NK-92 treated with Interleukin-12 subunit alpha and Interleukin-12 subunit beta, amount 100 ng/mL, for 24 hours (cell line): ENCODE measurements around the gene OR51E1.
A peak's percentile ranks its signal among the peaks of the same experiment; 100 is the strongest.

Experiments
- DNase-seq: peaks from one replicate; lab custom pipeline; 2025; lab: John Stamatoyannopoulos, UW

Gene OR51E1, protein sequence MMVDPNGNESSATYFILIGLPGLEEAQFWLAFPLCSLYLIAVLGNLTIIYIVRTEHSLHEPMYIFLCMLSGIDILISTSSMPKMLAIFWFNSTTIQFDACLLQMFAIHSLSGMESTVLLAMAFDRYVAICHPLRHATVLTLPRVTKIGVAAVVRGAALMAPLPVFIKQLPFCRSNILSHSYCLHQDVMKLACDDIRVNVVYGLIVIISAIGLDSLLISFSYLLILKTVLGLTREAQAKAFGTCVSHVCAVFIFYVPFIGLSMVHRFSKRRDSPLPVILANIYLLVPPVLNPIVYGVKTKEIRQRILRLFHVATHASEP

DNA sequence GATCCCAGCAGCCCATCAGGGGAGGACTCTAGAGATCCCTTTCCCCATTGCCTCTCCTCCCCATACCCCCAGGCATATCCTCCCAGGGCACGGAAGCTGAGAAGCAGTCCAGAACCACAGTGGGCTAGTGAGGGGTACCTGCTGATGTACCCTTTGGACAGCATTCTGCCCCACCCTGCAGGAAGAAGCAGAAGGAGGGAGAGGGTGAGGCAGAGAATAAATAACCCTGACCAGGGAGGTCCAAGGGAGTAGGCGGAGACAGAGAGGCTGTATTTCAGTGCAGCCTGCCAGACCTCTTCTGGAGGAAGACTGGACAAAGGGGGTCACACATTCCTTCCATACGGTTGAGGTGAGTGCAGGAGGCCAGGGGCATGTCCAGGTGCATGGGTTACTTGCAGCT, at the start of gene OR51E1:
Gene OR51E1 (plus strand): TSS at position 301 of the 400 bp plus-strand sequence. CDS start 8,545 bp downstream, outside the sequence.
- no peak for DNase-seq

DNA sequence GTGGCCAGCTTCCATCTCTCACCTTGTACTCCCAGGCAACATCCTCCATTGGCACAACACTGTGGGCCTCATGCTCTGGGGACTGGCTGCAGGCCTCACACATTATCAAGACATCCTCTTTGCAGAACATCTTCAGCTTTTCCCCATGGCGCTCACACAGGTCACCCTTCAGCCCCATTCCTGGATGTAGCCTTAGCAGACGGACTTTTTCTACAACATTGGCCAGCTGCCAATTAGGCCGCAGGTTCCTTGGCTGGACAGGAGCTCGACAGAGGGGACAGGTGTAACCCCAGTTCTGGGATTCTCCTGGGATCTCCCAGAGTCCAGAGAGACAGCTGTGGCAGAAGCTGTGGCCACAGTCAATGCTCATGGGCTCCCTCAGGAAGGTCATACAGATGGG, 38.7 kb upstream of the OR51E1 start:
- no peak for DNase-seq

DNA sequence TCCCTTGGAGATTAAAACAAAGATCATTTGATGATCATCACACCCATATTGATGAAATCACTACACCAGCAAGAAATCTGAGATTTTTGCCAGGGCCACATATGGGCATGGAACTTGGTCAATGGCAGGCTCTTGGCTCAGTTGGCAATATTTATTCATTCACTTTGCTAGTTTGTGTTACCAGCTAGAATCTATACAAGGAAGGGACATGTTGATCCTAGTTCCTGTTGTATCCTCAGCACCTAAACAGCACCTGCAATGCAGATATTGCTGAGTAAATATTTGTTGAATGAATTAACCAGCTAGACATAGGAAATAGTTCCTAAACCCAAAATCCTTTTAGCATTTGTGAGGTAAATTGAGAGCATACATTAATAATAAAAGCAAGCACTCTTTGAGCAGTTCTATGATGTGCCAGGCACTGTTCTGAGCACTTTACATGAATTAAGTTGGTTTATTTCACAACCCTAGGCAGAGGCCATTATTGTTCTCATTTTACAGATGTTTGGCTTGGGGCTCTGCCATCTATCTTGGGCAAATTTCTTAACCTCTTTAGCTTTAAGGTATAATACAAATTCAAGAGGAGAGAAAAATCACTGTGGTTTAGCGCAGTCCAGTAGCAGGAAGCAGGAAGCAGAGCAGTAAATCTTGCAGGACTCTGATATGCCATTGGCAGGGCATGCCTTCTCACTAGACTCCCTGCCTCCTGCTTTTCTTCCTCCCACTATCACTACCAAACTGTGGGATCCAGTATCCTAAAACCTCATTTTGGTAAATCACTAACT, 37.4 kb upstream of the OR51E1 start:
- DNase-seq, result no peak

DNA sequence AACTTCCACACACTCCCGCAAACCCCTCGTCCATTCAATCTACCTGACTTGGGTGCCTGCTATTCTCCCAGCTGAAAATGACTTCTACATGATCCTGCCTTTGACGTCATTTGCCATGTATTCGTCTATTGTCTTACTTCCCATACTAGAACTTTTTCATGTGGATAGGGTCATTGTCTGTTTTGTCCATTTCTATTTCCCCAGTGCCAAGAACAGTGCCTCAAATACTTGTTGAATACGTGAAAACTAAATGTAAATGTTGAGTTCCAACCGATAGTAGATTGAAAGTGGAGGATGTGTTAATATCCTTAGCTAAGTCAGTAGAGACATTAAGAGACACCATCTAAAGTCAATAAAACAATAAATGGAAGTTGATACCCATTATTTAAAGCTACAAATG, 36.7 kb upstream of the OR51E1 start:
- no peak for DNase-seq

DNA sequence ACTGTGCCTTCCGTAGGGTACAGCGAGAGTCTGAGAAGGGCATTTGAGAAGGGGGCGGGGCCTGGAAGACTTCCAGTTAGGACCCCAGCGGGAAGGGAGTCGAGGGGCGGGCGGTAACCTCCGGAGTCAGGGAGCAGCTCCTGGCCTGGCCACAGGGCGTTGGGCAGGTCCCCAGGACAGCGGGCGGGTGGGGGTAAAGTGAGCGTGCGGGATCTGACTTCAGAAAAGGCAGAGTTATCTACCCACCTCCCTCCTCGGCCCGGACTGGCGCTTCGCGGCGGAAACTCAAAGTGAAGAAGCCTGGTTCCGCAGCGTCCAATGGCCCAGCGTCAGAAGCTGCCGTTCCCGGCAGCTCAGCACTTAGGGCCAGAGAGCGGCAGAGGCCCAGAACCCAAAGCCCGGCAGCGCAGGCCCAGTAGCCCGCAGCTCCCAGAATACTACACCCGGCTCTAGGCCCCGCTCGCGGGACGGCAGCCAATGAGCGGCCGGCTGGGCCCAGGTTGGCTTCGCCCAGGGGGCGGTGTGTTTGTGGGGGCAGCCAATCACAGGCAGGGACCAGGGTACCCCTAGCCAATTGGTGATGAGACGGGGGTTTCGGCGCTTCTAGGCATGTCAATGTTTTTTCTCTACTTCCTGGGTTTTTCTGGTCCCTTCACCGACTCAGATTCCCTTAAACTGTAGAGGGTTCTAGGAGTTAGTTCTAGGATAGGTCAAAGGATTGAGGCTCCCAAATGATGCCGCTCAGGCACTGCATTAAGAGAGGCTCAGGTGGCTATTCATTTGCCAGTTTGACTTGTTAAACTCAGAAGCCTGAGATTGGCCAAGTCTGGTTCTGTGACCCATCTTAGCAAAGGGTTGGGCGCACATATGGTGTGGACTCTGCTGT, 35.8 kb upstream of the OR51E1 start, which contains the start of gene TRIM68:
Gene TRIM68 (minus strand): TSS at position 451 of the 886 bp plus-strand sequence. CDS start 2,727 bp downstream, outside the sequence.
- DNase-seq, result peak; percentile 92

DNA sequence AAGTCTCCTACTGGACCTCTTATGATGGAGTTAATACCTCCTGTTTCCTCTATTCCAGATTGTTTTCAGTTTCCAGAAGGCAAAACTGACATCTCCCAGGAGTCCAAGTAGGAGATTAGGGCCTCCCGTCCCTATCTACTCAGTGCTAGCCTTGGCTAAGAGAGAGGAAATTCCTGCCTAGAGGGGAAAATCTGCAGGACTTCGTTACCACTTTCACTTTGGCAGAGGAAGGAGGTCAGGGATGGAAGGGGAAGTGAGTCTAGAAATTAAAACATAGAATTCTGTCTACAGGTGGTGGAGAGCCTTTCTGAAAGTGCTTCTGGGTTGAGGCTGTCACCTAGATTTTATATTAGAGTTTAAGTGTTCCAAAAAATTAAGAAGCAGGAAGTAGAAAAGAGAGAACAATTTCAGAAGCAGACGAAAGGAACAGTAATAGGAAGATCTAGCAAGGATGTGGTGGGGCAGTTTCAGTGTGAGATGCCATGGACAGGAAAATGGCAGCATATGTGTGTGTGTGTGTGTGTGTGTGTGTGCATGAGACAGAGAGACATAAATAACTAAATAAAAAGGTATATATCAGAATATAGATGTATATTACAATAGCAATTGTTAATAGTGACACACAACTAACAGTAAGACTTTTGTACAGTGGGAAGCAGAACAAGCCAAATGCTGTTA, 33.4 kb upstream of the OR51E1 start:
- DNase-seq, result no peak

DNA sequence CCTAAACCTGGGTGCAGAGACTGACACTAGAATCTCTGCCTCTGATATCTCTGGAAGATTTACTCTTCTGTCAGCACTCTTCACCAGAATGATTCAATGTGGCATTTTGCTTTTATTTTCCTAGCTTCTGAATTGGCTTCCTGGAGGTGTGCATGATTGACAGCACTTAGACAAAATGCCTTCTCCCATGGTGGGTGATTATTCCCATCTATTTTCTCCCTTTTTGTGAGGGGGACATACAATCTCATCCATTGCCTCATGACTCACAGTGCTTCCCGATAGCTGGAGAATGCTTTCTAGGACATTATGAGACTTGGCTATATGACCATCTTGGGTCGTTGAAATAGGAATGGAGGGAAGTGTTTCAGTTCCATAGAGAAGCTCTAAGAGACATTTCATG, 31.8 kb upstream of the OR51E1 start:
- DNase-seq, result no peak

DNA sequence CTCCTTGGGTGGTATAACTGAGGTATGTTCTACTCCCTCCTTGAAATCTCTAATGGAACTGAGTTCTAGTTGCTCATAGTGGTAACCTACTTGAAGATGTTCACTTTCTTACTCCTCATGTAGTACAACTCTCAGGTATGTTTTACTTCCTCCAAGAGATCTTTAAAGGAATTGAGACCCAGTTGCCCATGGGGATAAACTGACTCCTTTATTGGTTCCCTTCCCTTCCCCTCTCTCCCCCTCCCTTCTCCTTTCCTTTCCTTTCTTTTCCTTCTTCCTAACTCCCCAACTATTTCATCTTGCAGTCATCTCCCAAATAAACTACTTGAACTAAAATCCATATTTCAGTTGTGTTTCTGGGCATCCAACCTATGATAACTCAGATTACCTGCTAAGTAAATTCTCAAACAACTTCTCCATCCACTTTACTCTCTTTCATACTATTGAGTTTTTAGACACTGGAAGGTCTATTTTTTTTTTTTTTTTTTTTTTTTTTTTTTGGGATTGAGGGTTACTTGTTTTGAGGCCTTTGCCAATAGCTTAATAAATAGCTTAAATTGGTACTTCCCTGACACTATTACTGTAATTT, 27.8 kb upstream of the OR51E1 start:
- no peak for DNase-seq

DNA sequence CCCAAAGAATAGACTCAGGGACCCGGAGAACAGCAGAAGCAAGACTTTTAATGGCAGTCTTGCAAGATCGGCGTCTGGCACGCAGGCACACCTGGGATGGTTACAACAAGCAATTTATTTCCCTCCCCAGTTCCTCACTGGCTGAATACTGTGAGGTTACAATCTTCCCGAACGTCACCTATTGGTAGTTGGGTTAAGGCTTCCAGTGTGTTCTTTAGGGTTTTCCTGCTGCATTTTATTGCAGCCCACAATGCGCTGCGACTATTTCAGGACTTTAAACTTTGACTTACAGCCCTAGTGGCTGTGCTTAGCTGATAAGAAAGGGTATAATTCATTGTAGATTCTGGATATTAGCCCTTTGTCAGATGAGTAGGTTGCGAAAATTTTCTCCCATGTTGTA, 24.3 kb upstream of the OR51E1 start:
- DNase-seq, result no peak

DNA sequence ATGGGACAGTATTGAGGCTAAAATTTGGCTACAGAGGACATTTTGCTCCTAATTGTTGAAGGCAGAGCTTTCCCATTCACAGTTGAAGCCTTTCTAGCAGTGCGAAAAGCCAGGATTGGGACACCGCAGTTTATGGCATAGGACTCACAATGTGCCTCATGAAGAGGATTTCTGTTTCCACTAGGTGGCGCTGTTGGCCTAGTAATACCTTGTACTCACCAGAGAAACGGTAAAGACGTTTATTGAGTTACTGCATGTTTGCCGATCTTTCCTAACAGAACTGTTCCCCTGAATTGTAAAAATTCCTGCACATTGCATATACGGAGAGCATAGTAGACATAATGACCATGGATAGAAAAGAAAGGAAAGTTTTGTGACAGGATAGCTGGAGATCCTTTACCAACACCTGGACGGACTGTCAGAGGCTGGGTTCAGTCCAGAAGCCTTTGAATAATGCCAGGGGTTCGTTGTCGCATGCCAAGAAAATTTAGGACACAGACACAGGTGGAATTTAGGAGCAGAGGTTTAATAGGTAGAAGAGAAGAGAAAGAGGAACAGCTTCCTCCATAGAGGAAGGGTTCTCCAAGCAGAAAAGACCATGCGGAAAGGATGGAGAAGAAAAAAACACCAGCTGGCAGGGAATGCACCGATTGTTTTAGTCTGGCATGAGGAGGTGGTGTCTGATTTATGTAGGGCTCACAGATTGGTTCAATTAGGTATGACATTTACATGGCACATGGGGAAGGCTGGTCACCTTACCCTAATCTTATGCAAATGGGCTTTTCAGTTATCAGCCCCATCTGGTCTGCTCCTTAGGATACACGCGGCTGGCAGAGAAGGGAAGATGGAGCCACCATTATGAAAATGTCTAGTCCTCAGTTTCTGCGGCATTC, 17.3 kb upstream of the OR51E1 start:
- DNase-seq, result peak; percentile 49

DNA sequence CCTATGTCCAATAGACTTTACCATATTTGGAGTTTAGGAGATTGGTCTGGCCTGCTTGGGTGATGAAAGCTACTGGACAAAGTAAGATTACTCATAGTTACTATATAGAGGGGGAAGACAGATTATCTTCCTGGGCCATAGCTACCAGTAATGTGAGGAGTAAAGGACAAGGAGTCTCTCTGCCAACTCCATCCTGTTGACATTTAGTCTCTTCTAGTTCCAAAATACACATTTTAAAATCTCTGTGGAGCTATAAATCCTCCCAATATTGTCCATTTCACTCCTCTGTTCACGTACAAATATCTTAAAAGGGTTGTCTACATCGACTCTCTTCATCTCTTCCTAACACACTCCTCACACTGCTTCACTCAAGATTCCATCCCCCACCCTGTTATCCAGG, 7.6 kb upstream of the OR51E1 start:
- DNase-seq, result no peak

DNA sequence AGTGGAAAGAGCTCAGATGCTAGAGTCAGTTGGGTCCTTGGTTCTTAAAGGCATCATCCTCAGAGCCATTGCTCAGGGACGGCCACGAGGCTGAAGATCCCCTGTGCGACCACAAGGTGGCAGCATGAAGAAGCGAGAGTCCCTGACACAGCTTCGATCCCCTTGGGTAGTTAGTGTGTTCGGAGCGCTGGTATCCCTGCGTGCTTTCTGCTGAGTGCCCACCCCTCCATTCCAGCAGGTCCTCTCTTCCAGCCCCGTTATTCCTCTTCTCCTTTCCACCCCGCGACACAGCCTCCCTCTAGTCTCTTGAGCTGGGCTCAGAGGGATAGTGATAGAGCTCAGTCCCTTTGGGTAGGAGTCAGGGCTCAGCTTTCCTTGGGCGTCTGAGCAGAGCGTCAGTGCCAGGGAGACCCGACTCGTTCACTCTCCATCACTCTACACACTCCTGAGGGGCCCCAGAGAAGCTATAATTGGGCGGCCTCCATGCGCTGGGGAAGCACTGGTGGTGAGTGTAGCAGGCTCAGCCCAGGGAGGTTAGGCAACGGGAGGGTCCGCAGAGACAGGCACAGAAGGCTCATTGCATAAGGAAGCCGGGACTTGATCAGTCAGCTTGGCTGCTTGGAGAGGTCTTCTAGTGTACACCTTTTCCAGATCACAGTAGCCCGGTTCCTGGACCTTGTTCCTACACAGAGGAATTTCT, 6.7 kb upstream of the OR51E1 start, which contains the start of gene OR51D1:
Gene OR51D1 (plus strand): TSS at position 516 of the 700 bp plus-strand sequence. CDS start 2,314 bp downstream, outside the sequence.
- DNase-seq, result peak; percentile 19

DNA sequence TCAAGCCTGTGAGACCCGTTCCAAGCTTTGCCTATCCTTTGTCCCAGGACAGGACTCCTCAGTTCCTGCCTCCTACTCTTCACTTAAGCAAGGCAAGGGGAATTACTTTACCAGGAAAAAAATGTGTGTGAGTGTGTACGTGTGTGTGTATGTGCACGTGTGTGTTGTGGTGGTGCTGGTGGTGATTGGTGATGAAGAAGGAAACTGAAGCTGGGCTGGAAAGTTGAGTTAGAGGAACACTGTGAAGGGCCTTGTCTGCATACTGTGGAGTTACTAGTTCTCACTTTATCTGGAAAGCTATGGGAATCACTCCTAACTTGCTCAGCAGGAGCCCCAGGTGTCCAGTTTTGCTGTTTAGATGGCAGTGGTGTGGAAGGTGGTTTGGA, 6.1 kb upstream of the OR51E1 start:
- no peak for DNase-seq

DNA sequence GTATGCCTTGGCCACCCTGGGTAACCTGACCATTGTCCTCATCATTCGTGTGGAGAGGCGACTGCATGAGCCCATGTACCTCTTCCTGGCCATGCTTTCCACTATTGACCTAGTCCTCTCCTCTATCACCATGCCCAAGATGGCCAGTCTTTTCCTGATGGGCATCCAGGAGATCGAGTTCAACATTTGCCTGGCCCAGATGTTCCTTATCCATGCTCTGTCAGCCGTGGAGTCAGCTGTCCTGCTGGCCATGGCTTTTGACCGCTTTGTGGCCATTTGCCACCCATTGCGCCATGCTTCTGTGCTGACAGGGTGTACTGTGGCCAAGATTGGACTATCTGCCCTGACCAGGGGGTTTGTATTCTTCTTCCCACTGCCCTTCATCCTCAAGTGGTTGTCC, 3.9 kb upstream of the OR51E1 start:
- DNase-seq, result no peak

DNA sequence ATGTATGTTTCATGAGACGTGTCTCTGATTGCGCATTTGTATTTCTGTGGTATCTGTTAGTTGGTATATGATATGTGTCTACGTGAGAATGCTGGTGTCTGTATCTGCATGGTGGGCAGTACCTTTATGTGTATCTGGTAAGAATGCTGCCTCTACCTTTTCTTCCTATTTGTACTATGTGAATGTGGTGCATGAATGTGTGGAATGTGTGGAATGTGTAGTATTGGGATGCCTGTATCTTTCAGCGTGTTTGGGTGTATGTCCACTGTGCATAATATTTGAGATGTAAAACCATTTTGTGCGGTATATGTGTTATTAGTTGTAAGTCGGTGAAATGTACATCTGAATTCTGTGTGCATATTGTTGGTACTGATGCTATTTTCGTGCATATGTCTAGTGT, 2.3 kb upstream of the OR51E1 start:
- no peak for DNase-seq

DNA sequence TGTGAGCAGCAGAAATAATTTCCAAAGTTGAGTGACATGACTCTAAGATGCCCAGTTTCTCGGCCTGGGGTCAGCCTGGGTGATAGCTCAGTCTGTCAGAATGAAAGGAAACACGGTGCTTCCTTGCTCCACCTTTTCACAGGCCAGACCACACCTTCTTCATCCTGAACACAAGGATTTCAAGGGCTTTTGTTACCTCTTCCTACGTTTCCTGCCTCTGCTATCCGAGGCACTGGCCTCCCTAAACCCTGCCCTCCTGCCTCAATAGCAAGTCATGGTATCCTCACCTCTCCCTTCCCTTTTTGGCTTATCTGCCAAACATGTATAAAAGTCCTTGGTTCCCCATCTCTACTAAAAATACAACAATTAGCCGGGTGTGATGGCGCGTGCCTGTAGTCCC, 1.7 kb upstream of the OR51E1 start:
- no peak for DNase-seq

DNA sequence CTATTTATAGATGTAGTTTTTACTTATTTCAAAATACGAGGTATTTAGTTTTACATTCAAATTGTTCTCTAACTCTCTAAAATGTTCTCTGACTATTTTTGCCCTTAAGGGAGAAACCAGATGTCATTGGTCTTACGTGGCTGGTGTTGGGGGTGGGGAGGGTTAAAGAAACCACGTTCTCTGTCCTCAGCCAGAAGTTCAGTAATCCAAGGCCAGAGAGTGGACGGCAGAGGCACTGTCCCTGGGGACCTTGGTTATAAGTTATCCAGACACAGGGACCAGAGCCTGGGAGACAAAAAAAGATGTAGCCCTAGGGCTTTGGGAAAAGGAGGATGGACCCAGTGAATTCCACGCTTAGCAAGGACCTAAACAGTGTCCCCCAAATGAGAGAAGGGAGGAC, 706 bp upstream of the OR51E1 start:
- DNase-seq, result no peak

DNA sequence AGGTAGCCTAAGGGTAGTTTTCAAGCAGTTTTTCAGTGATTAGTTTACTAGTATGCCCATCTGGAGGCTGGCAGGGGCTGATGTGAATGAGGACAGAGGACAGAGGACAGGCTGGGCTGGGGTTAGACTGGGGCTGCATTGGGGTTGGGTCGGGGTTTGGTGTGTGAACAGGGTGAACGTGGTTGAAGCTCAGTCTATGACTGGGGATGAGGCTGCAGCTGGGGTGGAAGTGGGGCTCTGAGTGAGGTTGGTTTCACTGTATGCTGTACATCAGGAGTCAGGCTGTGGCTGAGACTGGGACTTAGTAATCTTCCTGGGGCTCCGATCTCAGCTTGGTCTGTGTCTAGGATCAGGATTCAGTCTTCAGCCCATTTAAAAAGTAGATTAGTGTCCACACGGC, 451 bp downstream of the OR51E1 start:
- DNase-seq, result no peak

DNA sequence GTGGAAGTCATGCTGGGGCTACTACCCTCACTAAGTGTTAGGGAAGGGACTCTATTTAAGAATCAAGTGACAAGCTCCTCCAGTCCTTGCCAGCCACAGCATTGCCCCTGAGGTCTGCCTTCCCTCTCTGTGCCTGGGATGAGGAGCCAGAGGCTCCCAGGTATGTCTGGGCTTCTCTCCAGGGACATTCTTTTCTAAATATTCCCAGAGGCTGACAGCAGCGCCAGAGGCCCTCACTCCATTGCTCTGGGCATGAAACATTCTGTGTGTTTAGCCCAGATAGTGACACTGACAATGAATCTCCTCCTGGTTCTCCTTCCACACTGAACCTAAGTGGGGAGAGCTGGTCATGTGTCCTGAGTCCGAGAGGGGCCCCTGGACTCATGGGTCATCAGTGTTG, 2.2 kb downstream of the OR51E1 start:
- no peak for DNase-seq

DNA sequence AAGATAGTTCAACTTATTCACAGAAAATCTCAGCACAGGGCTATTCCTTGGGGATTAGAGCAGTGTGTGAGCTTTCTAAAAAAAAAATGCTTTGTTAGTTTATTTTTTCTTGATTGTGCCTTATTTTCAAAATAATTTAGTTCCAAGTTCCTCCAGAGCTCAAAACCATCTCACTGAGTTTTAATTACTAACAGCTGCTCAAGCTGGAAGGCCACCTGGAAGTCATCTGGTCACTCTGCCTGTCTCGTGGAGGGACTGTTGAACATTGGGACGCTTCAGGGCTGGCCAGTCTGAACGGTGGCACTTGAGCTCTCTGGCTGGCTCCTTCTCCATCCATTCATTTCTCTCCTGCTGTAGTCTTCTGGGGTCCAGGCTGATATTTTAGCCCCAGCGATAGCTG, 4.0 kb downstream of the OR51E1 start:
- no peak for DNase-seq
